DMS53 (cell line): Measurements from ENCODE around the gene KBTBD3.
A peak's percentile ranks its signal among the peaks of the same experiment; 100 is the strongest.

Experiments
- DNase-seq: peaks from one replicate; lab custom pipeline; 2025; lab: John Stamatoyannopoulos, UW

KBTBD3 gene

GRCh38 chr11:106076919-106077608 is at the start of gene KBTBD3:
TSS of gene KBTBD3 (minus strand) at chr11:106077347. CDS start at chr11:106059097, 18,250 bp downstream.
- peak; percentile 100 for DNase-seq

DNA sequence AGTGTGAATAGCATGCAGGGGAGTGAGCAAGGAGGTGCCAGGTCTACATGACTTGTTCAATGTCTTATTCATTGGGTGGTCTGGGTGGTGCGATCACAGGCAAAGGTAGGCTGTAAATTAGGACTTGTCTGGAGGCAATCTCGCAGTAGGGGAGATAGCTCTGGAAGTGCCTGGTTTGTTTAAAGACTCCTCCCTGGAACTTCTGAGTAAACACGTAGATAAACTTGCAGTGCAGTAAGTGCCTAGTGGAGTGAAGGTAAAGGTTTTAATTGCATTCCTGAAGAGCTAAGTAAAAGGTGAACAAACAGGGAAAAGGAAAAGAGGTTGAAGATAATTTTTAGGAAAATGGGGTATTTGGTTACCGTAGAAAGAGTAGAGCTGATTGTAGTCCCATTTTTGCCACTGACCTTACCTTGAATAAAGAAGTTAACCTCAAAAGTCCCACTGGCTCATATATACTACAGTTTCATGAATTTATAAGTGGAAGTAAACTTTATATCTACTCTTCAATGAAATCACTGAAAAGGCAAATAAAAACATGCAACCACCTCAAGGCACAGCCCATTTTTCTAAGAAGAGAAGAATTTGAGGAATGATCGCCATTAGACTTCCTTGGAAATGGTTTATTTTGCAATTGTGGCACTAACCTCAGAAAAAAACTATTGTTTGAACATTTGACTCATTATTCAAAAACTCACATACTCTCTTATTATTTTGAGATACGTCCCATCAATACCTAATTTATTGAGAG is 44.6 kb upstream of the KBTBD3 start:
- no peak for DNase-seq

GRCh38 chr11:106105986-106106385 is 28.8 kb upstream of the KBTBD3 start:
- no peak for DNase-seq

DNA sequence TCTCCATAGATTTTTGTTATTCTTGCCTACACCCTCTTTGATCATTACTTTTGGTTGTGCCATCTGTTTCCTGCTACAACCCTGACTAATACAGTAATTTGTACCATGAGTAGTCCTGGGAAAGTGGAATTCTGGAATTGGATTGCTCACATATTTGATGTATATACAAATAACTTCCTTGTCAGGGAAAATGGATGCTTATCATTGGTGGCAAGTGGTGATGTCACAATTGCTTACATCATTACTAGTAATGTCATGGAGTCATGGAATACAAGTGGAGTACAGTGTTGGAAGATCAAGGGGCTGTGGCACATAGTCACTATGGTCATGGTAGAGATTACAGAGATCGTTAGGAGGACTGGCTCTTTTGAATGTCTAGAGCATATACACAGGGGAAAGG is 24.7 kb upstream of the KBTBD3 start:
- peak; percentile 23 for DNase-seq

- DNase-seq: no peak
Observed at GRCh38 chr11:106101370-106101769, 24.2 kb upstream of the KBTBD3 start.

- DNase-seq: no peak
Observed at GRCh38 chr11:106098893-106099553, 21.9 kb upstream of the KBTBD3 start.

- DNase-seq: no peak
Observed at GRCh38 chr11:106092446-106092845, 15.3 kb upstream of the KBTBD3 start.

- peak; percentile 11 for DNase-seq
Observed at GRCh38 chr11:106091480-106092123, 14.5 kb upstream of the KBTBD3 start.

DNA sequence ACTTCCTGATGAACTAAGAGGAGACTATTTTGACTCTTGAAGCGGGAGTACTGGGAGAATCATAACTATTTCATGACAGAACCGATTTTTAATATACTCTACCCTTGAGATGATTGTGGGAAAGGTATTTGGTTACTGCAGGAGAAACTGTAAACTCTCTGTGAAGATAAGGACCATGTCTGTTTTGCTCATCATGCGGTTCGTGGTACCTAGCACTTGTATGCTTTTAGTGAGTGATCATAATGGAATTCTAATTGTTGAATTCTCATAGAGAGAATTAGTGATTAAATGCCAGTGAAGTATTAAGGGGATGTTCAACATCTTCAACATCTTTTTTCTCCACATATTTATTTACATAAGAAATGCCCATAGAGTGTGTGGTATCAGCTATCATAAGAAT is 11.7 kb upstream of the KBTBD3 start:
- DNase-seq: no peak

DNA sequence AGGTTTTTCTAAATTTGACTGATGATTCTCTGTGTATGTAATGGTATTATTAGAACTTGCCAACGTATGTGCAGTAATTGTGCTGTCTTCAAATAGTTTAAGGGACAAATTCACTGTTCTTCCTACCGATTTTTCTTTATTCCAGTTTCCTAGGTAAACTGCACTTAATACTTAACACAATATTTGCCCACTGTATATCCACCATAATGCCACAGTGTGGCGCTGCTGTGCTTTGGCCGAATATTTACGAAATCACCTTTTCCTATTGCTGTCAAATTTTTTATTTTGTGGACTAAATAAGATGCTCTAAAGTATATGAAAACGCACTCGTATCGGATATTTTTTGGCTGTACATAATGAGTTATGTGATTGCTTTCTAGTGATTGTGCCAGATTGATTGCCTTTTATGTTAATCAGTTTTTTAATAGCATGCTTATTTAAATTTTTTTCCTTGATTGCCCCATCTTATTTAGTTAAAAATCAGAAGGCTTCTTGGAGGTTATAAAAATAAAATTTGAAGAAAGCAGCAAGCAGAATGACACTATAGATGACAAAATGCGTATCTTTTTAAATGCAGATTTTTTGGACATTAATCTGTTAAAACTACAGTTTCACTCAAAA is 10.8 kb upstream of the KBTBD3 start:
- DNase-seq: peak; percentile 73

DNA sequence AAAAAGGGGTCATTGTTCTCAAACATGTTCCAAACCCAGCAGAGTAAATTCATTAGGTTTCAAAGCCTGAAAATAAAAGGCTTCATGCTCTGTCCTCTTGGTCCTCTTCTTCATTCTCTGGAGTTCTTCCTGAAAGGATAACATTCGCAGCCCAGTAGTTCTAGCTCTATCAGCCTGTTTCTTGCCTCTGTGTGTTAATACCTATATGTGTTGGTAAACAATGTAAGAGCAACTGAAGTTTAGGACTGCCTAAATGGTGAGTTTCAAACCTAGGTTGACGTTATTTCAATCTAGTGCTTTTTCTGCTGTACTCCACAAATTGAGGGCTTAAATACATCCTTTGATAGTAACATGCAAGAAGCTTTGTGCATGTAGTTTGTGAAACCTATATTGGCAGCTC is 9.7 kb upstream of the KBTBD3 start:
- DNase-seq: no peak

DNA sequence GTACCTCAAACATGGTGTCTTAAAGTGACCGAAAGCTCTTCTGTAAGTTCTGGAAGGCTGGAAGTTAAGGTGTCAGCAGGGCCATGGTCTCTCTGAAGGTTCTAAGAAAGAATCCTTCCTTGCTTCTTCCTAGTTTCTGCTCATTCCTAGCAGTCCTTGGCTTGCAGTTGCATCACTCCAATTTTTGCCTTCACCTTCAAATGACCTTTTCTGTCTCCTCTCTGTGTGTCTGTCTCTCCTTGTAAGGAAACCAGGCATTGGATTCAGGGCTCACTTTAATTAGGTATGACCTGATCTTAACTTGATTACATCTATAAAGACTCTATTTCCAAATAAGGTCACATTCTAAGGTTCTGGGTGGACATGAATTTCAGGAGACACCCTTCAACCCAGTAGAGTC is 9.0 kb upstream of the KBTBD3 start:
- no peak for DNase-seq

GRCh38 chr11:106082096-106082495 is 4.9 kb upstream of the KBTBD3 start:
- DNase-seq: no peak

DNA sequence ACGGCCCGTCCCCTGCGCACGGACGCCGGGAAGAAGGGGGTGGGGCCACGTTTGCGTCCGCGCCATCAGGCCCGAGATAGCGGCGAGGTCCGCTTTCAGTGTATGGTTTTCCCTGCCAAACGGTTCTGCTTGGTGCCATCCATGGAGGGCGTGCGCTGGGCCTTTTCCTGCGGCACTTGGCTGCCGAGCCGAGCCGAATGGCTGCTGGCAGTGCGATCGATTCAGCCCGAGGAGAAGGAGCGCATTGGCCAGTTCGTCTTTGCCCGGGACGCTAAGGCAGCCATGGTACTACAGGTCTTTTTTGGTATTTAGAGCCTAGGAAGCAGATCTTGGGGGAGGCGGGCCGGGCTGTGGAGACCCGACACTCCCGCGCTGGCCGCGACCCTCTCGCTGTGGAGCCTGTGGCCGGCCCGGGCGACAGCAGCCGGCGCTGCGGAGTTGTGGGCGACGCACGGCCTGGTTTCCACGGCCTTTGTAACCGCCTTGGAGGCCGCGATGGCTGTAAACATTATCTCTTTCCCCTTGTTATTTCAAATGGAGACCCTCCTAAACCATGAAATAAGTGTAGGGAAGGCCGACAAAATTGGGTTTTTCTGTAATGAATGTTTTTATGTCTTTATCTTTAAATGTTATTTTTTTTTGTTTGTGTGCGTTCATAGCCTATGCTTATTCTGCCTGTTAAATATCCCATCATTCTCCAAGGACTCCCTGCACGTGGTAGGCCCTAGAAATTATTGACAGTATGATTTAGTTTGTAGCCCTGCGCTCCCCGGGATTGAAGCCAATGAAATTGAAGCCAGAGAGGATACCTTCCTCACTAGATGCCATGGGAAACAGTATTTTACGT is 685 bp upstream of the KBTBD3 start, which contains the start of gene AASDHPPT:
TSS of gene AASDHPPT (plus strand) at position 54 of the 847 bp plus-strand sequence. CDS start at position 103, 49 bp downstream.
- DNase-seq: peak; percentile 76

DNA sequence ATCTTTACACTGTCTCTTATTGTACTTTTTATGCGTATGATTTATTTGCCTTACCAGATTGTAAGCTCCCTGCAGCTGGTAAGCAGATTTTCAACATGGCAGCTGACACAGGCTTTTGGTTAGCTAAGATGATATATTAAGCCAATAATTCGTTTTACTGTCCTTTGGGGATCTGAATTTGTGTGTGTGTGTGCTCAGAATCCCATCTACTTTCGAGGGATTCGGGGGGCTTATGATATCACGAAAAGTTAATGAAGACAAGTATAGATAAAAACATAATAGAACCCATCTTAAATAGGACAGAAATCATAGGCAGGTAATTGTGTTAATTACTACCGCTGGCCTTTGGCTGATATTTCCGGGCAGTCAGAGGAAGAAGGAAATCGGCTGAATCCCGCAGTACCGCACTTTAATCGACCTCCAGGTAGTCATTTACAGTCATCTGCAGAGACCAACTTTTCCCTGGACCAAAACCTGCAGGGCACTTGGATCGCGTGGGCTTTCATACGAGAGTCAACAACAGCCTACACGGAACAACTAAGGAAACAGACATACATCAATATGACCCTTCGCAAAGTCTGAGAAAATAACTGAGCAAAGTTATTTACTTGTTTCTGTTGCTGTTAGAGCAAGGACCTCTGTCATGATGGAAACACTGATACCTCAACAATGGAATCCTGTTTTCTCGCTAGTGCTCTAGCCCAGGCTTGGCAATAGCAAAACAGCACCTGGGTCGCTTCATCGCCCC is 802 bp downstream of the KBTBD3 start:
- peak; percentile 70 for DNase-seq

- no peak for DNase-seq
Observed at GRCh38 chr11:106072804-106073203, 4.3 kb downstream of the KBTBD3 start.

- DNase-seq: no peak
Observed at GRCh38 chr11:106070606-106071005, 6.5 kb downstream of the KBTBD3 start.

DNA sequence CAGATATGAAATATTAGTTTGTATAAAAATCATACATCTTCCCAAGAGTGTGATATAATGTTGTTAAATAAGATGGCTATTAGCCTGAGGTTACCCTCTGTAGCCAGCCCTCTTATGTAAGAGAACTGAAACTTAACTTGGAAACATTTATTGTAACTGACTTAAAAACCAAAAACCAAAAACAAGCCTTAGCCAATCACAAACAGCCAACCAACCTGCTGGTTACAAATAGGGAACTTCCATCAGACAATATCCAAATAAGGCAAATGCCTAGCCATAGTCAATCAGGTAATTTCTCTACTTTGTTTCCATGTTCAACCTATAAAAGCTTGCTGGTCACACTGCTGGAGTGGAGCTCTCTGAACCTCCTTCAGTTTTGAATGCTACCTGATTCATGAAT is 14.1 kb downstream of the KBTBD3 start:
- no peak for DNase-seq

GRCh38 chr11:106061954-106062949 is 14.9 kb downstream of the KBTBD3 start:
- DNase-seq: no peak
